K562 (cell line): ENCODE data around the gene DSE. TPM values are rescaled to one million over a fixed set of nuclear protein-coding genes. Genes with fewer than 3 reads are reported as not detected.

Source experiments
- ATAC-seq: fragments of 200-7000 bp; cut with Tn5 transposase; 3 replicates; pipeline ENCODE4 v1.9.1; 2020; ENCODE audit warnings: moderate library complexity
- BruUV-seq: library from RNA; stranded (reverse); fragments of 400-500 nt; replicated peaks from 2 replicates; lab custom pipeline; 2021; lab: Mats Ljungman, UMichigan
- CTCF ChIA-PET: fragments of 300-600 bp; formaldehyde crosslinking; extraction: SDS; loops from one replicate; lab custom pipeline; 2021; ENCODE audit warnings: low intra/inter-chr PET ratio; lab: Yijun Ruan, JAX
- POLR2A ChIA-PET: fragments of 300-600, 350-650 bp; sonication (Branson Sonifier 250); formaldehyde crosslinking; extraction: SDS; loops from one replicate; lab custom pipeline; 2021; ENCODE audit warnings: antibody characterized with exemption, inconsistent platforms; lab: Yijun Ruan, JAX
- DNase-seq, 4 experiments: peaks; one replicate each; pipeline versions ENCODE4 v3.0.0 to v3.0.0-alpha.2; 2011 to 2018; ENCODE audit warnings: low spot score in 3 of 4, mixed read lengths in 3 of 4; ENCODE audit errors: extremely low read depth in 1 of 4
- FAIRE-seq: peaks from 2 replicates; lab custom pipeline; 2011; peaks lifted over from hg19 to GRCh38; lab: Jason Lieb, UNC
- H2AFZ ChIP-seq: 2 replicates; pipeline ENCODE4 v1.6.0; 2011; ENCODE audit warnings: low read depth, low read length, control low read depth, inconsistent platforms
- H3K27ac ChIP-seq: fragments of 200-600 bp; 3 replicates; pipeline ENCODE4 v1.8.0; 2011; ENCODE audit warnings: low read depth, mild to moderate bottlenecking, control low read depth, inconsistent platforms, low read length, moderate library complexity, mixed read lengths; ENCODE audit errors: extremely low read depth
- H3K27me3 ChIP-seq, 2 experiments: fragments of 300-600 bp in 1 of 2; 2 replicates in 1 of 2; 3 replicates in 1 of 2; pipeline versions ENCODE4 v1.6.0 to v1.8.0; 2011; ENCODE audit warnings: inconsistent platforms in 2 of 2, low read length in 2 of 2, mild to moderate bottlenecking in 1 of 2, mixed read lengths in 1 of 2, moderate library complexity in 1 of 2; ENCODE audit not compliant: control insufficient read depth in 2 of 2, insufficient read depth in 2 of 2
- H3K36me3 ChIP-seq: fragments of 300-600 bp; 3 replicates; pipeline ENCODE4 v1.8.0; 2011; ENCODE audit warnings: mild to moderate bottlenecking, low read length, inconsistent platforms; ENCODE audit not compliant: control insufficient read depth, insufficient read depth
- H3K4me1 ChIP-seq, 2 experiments: fragments of 200-600 bp in 1 of 2; replicated peaks in 1 of 2; 2 replicates in 1 of 2; 3 replicates in 1 of 2; pipeline versions ENCODE4 v1.5.1 to v1.8.0; 2011; ENCODE audit warnings: inconsistent platforms in 2 of 2, low read length in 2 of 2, mild to moderate bottlenecking in 1 of 2, mixed read lengths in 1 of 2, moderate library complexity in 1 of 2; ENCODE audit not compliant: control insufficient read depth in 2 of 2, insufficient read depth in 2 of 2
- H3K4me2 ChIP-seq: 2 replicates; pipeline ENCODE4 v1.6.1; 2011; ENCODE audit warnings: low read length, control low read depth, inconsistent platforms, mixed read lengths; ENCODE audit not compliant: insufficient read depth
- H3K4me3 ChIP-seq: fragments of 200-600 bp; sonication (generic), shearing (Covaris generic); 2 replicates; pipeline ENCODE4 v1.5.1; 2016; ENCODE audit warnings: control low read depth, inconsistent platforms
- H3K79me2 ChIP-seq: fragments of 200-600 bp; 3 replicates; pipeline ENCODE4 v1.8.0; 2011; ENCODE audit warnings: low read length, inconsistent platforms; ENCODE audit not compliant: control insufficient read depth, insufficient read depth
- H3K9ac ChIP-seq, 2 experiments: 2 replicates each; pipeline versions ENCODE4 v1.6.0 to v1.6.1; 2011; ENCODE audit warnings: low read depth in 2 of 2, low read length in 2 of 2, control low read depth in 1 of 2, inconsistent platforms in 1 of 2, mild to moderate bottlenecking in 1 of 2, mixed read lengths in 1 of 2; ENCODE audit not compliant: insufficient read depth in 1 of 2
- H3K9me1 ChIP-seq: one replicate; pipeline ENCODE4 v1.6.0; 2011; ENCODE audit warnings: inconsistent platforms, mild to moderate bottlenecking, low read length, moderate library complexity; ENCODE audit not compliant: control insufficient read depth, insufficient read depth
- H3K9me3 ChIP-seq: replicated peaks from 2 replicates; pipeline ENCODE4 v1.5.1; 2011; ENCODE audit warnings: low read depth, low read length, inconsistent platforms; ENCODE audit not compliant: control insufficient read depth, insufficient read depth
- H4K20me1 ChIP-seq: replicated peaks from 2 replicates; pipeline ENCODE4 v1.6.1; 2011; ENCODE audit warnings: low read length, inconsistent platforms, mixed read lengths; ENCODE audit not compliant: control insufficient read depth, insufficient read depth
- CBX5 ChIP-seq: IDR thresholded peaks from 2 replicates; pipeline ENCODE4 v1.6.1; 2014; ENCODE audit warnings: low read depth, borderline replicate concordance
- CHD7 ChIP-seq: fragments of 200-600 bp; sonication (generic); IDR thresholded peaks from one replicate; pipeline ENCODE4 v1.6.1; 2012; ENCODE audit warnings: mild to moderate bottlenecking, low read depth, low read length, inconsistent platforms
- GTF2B ChIP-seq: IDR thresholded peaks from 2 replicates; pipeline ENCODE4 v1.6.1; 2011; ENCODE audit not compliant: insufficient read length; ENCODE audit errors: extremely low read depth
- MTA2 ChIP-seq: fragments of 450-650 bp; IDR thresholded peaks from 2 replicates; pipeline ENCODE4 v1.6.1; 2016; ENCODE audit warnings: low read depth
- RNF2 ChIP-seq: sonication (generic); IDR thresholded peaks from 2 replicates; pipeline ENCODE4 v1.6.1; 2016
- STAT5B ChIP-seq: fragments of 250-450 bp; sonication (Bioruptor Pico); IDR thresholded peaks from 2 replicates; pipeline ENCODE4 v1.8.0; 2021; ENCODE audit warnings: mild to moderate bottlenecking, inconsistent platforms
- ZFPM2 ChIP-seq: fragments of 250-450 bp; sonication (Bioruptor Pico); IDR thresholded peaks from 2 replicates; pipeline ENCODE4 v1.5.1; 2022; ENCODE audit warnings: mild to moderate bottlenecking
- ZNF24 ChIP-seq: fragments of 450-650 bp; IDR thresholded peaks from 2 replicates; pipeline ENCODE4 v1.6.1; 2016
- ZNF79 ChIP-seq: fragments of 250-450 bp; sonication (Bioruptor Pico); IDR thresholded peaks from 2 replicates; pipeline ENCODE4 v1.4.0; 2020; ENCODE audit warnings: low read depth, mild to moderate bottlenecking, moderate library complexity
- WGBS: fragments of 100-300 bp; shearing (Covaris generic); methylation state at CpG from one replicate; pipeline ENCODE4 v1.1.6; 2016; ENCODE audit warnings: low coverage, mixed read lengths; ENCODE audit not compliant: insufficient coverage; ENCODE audit errors: missing lambda C conversion rate; 5-methylcytosine and 5-hydroxymethylcytosine counted together
- in situ Hi-C: fragments of 300-500 bp; cut with MboI; formaldehyde crosslinking; loops from 4 replicates; pipeline ENCODE4 v1.15.0; 2018; ENCODE audit warnings: inconsistent platforms, mixed read lengths
- intact Hi-C: fragments of 100-400 bp; cut with micrococcal nuclease; formaldehyde crosslinking; loops from 2 replicates; pipeline ENCODE4 v1.14.2; 2022
- polyA plus RNA-seq, 8 experiments: library from polyadenylated mRNA; depleted of rRNA in 4 of 8; stranded (reverse) in 5 of 8; unstranded in 3 of 8; fragments of >200 nt; fragmentation: Nextera tagmentation in 2 of 8; fragmentation: Illumina TruSeq in 1 of 8; extraction: Ambion mirVana in 2 of 8; extraction: Trizol in 1 of 8; gene quantifications; 2 replicates each; pipeline versions ENCODE4 v1.2.1 to v1.2.3, GENCODE V29; 2011 to 2014; ENCODE audit warnings: inconsistent platforms in 1 of 8, missing spikeins in 1 of 8
- total RNA-seq, 7 experiments: library from RNA; depleted of rRNA in 6 of 7; stranded (reverse); fragments of >200 nt in 6 of 7; fragmentation: Illumina TruSeq in 2 of 7; extraction: Trizol in 2 of 7; gene quantifications; 2 replicates each; pipeline versions ENCODE4 v1.2.1 to v1.2.3, GENCODE V29; 2011 to 2021; ENCODE audit warnings: low replicate concordance in 1 of 7

DSE gene
- total and polyA plus RNA-seq, 9 of the 15 experiments (the other 6 are each of a cell fraction or from before 2014, with no cell fraction given) = 0.49 to 1.7 (median 0.79) TPM

GRCh38 chr6:116485559-116486184, 114.9 kb downstream of the DSE start:
- ATAC-seq (no peak), FAIRE-seq (no peak), DNase-seq (no peak)
- Histone ChIP-seq H4K20me1 (no peaks in the 10 kb centered on the region), H2AFZ (no peak overlapping the region), H3K27me3 (no peaks in the 10 kb centered on the region), H3K79me2 (no peaks in the 10 kb centered on the region), H3K27ac (no peak overlapping the region), H3K4me1 (no peaks in the 10 kb centered on the region), H3K9ac (no peak overlapping the region), H3K9me3 (no peaks in the 10 kb centered on the region), H3K9me1 (no peaks in the 10 kb centered on the region), H3K4me3 (no peak overlapping the region), H3K36me3 (no peaks in the 10 kb centered on the region), H3K4me2 (no peak overlapping the region)
- BruUV-seq = no TSS peak
- intact Hi-C loops (no loop called here), in situ Hi-C loops (no loop called here)
- ChIA-PET CTCF (no interaction called here), POLR2A (no interaction called here)
- WGBS = 18% methylated on average over 5 of the region's 5 CpGs
- TF ChIP-seq ZNF24 (no peak), RNF2 (no peak), MTA2 (no peak), STAT5B (CRISPR knock-in tag) (no peak), CBX5 (no peak), ZNF79 (CRISPR knock-in tag) (no peak), CHD7 (no peak), ZFPM2 (no peak), GTF2B (no peak)
